GM21515 (cell line): Measurements from ENCODE around the gene KCNE4.

Experiments
- ATAC-seq: cut with Tn5 transposase; IDR thresholded peaks from one replicate; pipeline ENCODE4 v1.9.1; 2021; ENCODE audit not compliant: unreplicated experiment

The KCNE4 gene

GRCh38 chr2:223040527-223040926, 11.5 kb upstream of the KCNE4 start:
- ATAC-seq = no peak

- no peak for ATAC-seq
Observed at GRCh38 chr2:223041527-223042109, 10.4 kb upstream of the KCNE4 start.

GRCh38 chr2:223042284-223042683, 9.7 kb upstream of the KCNE4 start:
- no peak for ATAC-seq

- no peak for ATAC-seq
Observed at GRCh38 chr2:223042704-223043118, 9.3 kb upstream of the KCNE4 start.

- ATAC-seq = no peak
Observed at GRCh38 chr2:223043164-223043941, 8.6 kb upstream of the KCNE4 start.

- ATAC-seq = no peak
Observed at GRCh38 chr2:223044092-223044836, 7.7 kb upstream of the KCNE4 start.

- ATAC-seq = no peak
Observed at GRCh38 chr2:223044916-223045700, 6.9 kb upstream of the KCNE4 start.

- ATAC-seq = no peak
Observed at GRCh38 chr2:223046470-223047040, 5.4 kb upstream of the KCNE4 start.

GRCh38 chr2:223047260-223047761, 4.7 kb upstream of the KCNE4 start:
- ATAC-seq = no peak

GRCh38 chr2:223048519-223048918, 3.5 kb upstream of the KCNE4 start:
- no peak for ATAC-seq

GRCh38 chr2:223049356-223049755, 2.6 kb upstream of the KCNE4 start:
- ATAC-seq = no peak

- ATAC-seq = no peak
Observed at GRCh38 chr2:223050188-223050587, 1.8 kb upstream of the KCNE4 start.

- no peak for ATAC-seq
Observed at GRCh38 chr2:223050900-223051504, 988 bp upstream of the KCNE4 start.

- no peak for ATAC-seq
Observed at GRCh38 chr2:223052548-223053483, 826 bp downstream of the KCNE4 start.

GRCh38 chr2:223053484-223054192, 1.6 kb downstream of the KCNE4 start:
- no peak for ATAC-seq

GRCh38 chr2:223054193-223054781, 2.3 kb downstream of the KCNE4 start:
- no peak for ATAC-seq

GRCh38 chr2:223055140-223055539, 3.1 kb downstream of the KCNE4 start:
- ATAC-seq = no peak

GRCh38 chr2:223055836-223056235, 3.8 kb downstream of the KCNE4 start:
- no peak for ATAC-seq
